GDM1 (cell line): ENCODE measurements around the gene SSBP3.
"Not testable (repeated sequence)": the region's sequence is repeated elsewhere in the genome, so short reads cannot be mapped to it uniquely, and the experiment has no call there.

Source experiments
- DNase-seq: peaks from one replicate; lab custom pipeline; 2025; lab: John Stamatoyannopoulos, UW

Gene SSBP3

GRCh38 chr1:54406339-54407153, at the start of gene SSBP3:
Gene SSBP3, minus strand, starts transcription at chr1:54406394.
- peak; percentile 94 for DNase-seq

GRCh38 chr1:54453509-54453908, 47.3 kb upstream of the SSBP3 start:
- DNase-seq = no peak

DNA sequence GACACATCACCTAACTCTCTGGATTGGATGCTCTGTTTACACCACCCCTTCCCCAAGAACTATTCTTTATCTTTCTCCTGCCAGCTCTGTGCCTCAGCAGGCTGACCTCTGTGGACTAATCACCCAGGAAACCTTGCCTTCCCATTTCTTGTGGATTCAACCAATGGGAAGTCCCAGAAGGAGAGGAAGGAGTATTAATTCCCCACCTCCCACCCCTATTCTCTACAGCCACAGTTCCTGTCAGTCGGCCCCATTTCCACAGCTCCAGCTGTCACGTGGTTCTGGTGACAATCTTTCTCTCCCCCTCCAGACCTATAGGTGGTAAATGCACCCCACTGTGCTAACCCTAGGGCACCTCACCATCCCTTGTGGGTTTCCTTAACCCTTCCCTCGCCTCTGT, 46.8 kb upstream of the SSBP3 start:
- DNase-seq = no peak

DNA sequence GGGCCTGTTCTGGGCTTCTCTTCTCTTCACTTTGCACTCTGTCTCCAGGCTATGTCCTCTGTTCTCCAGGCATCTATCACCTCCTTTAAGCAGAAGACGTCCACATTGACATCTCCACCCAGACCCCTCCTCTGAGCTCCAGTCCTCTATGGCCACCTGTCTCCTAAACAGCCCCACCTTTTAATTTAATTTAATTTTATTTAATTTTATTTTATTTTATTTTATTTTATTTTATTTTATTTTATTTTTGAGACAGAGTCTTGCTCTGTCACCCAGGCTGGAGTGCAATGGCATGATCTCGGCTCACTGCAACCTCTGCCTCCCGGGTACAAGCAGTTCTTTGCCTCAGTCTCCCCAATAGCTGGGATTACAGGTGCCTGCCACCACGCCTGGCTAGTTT, 43.2 kb upstream of the SSBP3 start:
- not testable (repeated sequence) for DNase-seq

GRCh38 chr1:54448801-54449200, 42.6 kb upstream of the SSBP3 start:
- DNase-seq = not testable (repeated sequence)

- DNase-seq = not testable (repeated sequence)
Measured at GRCh38 chr1:54447081-54447480, 40.9 kb upstream of the SSBP3 start.

DNA sequence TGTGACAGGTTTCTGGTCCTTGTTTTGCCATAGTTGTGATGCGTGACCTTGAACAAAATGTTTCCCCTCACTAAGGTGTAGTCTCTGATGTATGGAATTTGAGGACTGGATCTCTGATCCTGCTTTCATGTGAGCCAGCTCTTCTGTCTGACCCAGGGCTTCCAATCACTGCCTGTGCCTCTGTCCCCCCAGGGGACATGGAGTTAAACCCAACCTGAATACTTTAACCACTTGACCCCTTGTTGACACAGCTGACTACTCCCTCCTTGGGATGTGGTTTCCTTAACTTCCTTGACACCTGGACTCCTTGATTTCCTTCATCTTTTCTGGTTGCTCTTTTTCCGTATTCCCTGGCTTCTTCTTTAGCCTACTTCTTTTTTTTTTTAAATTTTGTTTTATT, 36.0 kb upstream of the SSBP3 start:
- DNase-seq = no peak

DNA sequence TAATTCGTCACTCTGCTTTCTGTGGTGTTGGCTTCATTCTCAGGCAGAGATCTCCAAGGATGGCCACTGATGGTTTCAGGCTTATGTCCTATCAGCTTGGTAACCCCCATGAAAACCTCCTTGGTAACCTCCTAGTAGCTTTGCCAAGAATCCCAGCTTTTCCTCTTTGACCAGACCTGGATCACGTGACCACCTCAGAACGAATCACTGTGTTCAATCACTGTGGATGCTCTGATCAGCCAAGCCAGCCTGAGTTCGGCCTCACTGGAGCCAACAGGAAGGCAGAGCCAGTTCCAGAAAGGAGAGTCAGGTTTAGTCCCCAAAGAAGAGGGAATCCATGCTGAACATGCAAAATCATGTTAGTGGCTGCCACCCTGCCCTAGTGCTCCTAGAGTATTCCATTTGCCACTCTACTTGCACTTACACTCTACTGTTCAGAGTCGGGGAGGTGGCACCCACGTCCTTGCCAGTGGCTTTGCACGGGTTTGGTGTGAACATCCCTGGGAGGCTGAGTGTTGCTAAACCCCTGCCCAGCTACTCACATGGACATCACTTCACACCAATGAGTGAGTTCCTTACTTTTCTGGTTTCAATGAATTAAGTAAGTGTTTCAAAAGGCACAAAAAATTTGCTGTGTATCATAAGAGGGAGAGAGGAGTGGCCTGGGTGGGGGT, 33.5 kb upstream of the SSBP3 start:
- DNase-seq = no peak

GRCh38 chr1:54437783-54438182, 31.6 kb upstream of the SSBP3 start:
- DNase-seq = no peak

GRCh38 chr1:54436826-54437225, 30.6 kb upstream of the SSBP3 start:
- DNase-seq = no peak

DNA sequence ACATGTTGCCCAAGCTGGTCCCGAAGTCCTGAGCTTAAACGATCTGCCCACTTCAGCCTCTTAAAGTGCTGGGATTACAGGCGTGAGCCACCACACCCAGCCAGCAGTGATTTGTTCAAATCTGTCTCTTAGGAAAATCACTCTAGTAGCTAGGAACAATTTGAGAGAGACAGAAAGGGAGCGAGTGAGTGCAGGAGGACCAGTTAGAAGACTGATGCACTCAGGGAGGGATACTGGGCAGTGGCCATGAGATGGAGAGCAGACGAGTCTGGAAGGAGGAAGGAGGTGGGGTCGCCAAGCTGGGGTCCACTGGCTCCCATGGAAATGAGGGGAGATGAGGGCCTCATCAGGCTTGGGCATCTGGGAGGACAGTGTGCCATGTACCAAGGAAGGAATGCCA, 23.6 kb upstream of the SSBP3 start:
- DNase-seq = no peak

DNA sequence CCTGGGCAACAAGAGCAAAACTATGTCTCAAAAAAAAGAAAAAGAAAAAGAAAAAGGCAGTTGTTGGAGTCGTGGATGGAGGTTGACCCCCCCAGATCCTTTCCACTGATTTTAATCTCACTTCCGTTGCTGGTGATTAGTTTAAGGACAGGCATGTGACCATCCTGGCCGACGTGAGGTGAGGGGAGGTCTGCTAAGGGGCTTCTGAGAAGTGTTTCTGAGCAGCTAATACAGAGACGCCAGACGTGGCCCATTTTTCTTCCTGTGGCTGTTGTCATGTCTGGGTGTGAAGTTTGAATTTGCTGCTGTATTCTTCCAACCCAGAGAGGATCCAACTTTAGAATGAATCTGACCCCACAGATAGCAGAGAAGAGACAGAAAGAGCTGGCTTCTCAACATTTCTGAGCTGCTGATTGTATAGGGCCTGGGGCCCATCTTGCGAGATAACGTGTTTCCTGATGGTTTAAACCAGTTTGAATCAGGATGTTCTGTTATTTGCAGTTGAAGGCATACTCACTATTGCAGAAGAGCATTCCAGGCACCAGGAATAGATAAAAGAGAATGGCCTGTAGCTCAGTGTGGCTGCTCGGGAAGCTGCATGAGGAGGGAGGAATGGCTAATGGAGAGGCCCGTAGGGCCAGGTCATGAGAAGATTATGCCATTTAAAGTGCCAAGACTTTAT, 22.8 kb upstream of the SSBP3 start:
- DNase-seq = no peak

GRCh38 chr1:54425152-54425584, 19.0 kb upstream of the SSBP3 start:
- no peak for DNase-seq

GRCh38 chr1:54424398-54424797, 18.2 kb upstream of the SSBP3 start:
- no peak for DNase-seq

DNA sequence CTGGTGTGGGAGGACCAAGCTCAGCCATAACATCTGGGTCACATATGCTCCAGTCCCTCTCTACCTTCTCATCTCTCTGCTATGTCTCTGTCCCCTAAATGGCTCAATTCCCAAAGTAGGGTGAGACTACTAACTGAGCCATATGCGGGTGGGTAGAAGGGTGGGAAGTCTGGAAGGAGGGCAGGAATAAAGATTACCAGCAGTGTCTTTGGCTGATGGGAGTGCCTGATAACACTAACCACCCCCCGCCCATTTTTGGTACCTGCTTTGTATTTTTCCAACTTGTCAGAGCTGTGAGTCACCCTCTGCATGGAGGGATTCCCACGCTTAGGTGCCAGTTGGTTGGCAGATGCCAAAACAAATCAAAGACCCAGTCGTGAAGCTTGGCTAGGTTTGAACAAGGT, 14.9 kb upstream of the SSBP3 start:
- no peak for DNase-seq

GRCh38 chr1:54418598-54418997, 12.4 kb upstream of the SSBP3 start:
- DNase-seq = not testable (repeated sequence)

- DNase-seq = peak; percentile 81
Measured at GRCh38 chr1:54417123-54417522, 10.9 kb upstream of the SSBP3 start.

- DNase-seq = no peak
Measured at GRCh38 chr1:54416435-54416834, 10.2 kb upstream of the SSBP3 start.

GRCh38 chr1:54415991-54416390, 9.8 kb upstream of the SSBP3 start:
- no peak for DNase-seq

DNA sequence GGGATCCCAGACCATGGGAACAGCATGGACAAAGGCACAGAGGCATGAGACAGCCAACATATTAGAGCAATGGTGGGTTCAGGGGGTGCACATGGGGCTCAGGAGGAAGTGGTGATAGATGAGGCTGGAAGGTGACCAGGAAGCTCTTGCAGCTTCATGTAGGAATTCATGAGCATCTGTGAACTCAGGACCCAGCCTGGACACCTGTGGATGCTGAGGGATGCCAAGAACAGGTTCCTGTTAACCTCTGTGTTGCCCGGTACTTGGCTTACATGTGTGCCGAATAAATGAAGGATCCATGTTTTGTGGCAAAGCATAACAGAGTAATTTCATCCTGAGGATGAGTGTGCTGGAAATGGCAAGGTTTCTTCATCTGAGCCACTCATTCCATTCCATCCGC, 9.3 kb upstream of the SSBP3 start:
- no peak for DNase-seq

DNA sequence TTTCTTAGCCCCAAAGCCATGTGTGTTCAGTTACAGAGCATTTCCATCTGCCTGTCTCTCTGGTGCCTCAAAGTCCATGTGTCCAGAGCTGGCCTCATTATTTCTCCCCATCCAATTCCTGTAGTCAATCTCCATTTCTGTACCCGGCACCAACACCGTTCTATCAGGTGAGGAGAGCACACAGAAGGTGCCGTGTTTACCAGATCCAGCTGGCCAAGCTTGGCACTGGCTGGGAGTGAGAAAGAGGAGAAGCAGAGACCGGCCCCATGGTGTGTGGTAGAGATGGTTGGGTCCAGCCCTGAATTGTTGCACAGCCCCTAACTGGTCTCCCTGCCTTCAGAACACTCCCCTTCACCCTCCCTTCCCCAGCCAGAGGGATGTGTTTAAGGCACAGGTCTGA, 7.5 kb upstream of the SSBP3 start:
- no peak for DNase-seq

GRCh38 chr1:54413295-54413694, 7.1 kb upstream of the SSBP3 start:
- no peak for DNase-seq

GRCh38 chr1:54410359-54410758, 4.2 kb upstream of the SSBP3 start:
- DNase-seq = no peak
